Measurements from ENCODE around the gene CHTF18.

CHTF18 gene

GRCh38 chr16:794853-795466, 6.5 kb downstream of the CHTF18 start:
- H3K4me3 ChIP-seq (ENCODE audit: low read depth, low read length): no peak overlapping the region
- TF ChIP-seq CTCF (IDR thresholded peaks at IDR 0.05; ENCODE audit: low read depth, low read length): no peak

GRCh38 chr16:795580-796229, 7.3 kb downstream of the CHTF18 start:
- no peak for TF ChIP-seq CTCF (IDR thresholded peaks at IDR 0.05; ENCODE audit: low read depth, low read length)
- H3K4me3 ChIP-seq (ENCODE audit: low read depth, low read length): no peak overlapping the region

GRCh38 chr16:796296-797119, 8.1 kb downstream of the CHTF18 start:
- no peak for TF ChIP-seq CTCF (IDR thresholded peaks at IDR 0.05; ENCODE audit: low read depth, low read length)
- no peak overlapping the region for H3K4me3 ChIP-seq (ENCODE audit: low read depth, low read length)

GRCh38 chr16:797120-797420, 8.7 kb downstream of the CHTF18 start:
- no peak overlapping the region for H3K4me3 ChIP-seq (ENCODE audit: low read depth, low read length)
- TF ChIP-seq CTCF (IDR thresholded peaks at IDR 0.05; ENCODE audit: low read depth, low read length): no peak

- TF ChIP-seq CTCF (IDR thresholded peaks at IDR 0.05; ENCODE audit: low read depth, low read length): no peak
- H3K4me3 ChIP-seq (ENCODE audit: low read depth, low read length): no peak overlapping the region
Measured at GRCh38 chr16:797686-798085, 9.3 kb downstream of the CHTF18 start.

- H3K4me3 ChIP-seq (ENCODE audit: low read depth, low read length): no peak overlapping the region
- no peak for TF ChIP-seq CTCF (IDR thresholded peaks at IDR 0.05; ENCODE audit: low read depth, low read length)
Measured at GRCh38 chr16:798666-799065, 10.2 kb downstream of the CHTF18 start.

Measured in WI38 (cell line).